AG04450 (cell line): ENCODE measurements around the gene TRAF6. TPM values are rescaled to one million over a fixed set of nuclear protein-coding genes. Genes with fewer than 3 reads are reported as not detected.

Experiments used
- CTCF ChIA-PET: fragments of 300-600, 350-600 bp; formaldehyde crosslinking; extraction: SDS; loops from one replicate; lab custom pipeline; 2022; ENCODE audit warnings: antibody characterized with exemption, inconsistent platforms; lab: Charles Lee
- POLR2A ChIA-PET: fragments of 350-600 bp; formaldehyde crosslinking; extraction: SDS; loops from one replicate; lab custom pipeline; 2021; ENCODE audit warnings: antibody characterized with exemption, inconsistent platforms; lab: Yijun Ruan, JAX
- DNase-seq: peaks from one replicate; pipeline ENCODE4 v3.0.0-alpha.2; 2011; ENCODE audit warnings: low read depth, low spot score
- H3K27ac ChIP-seq: one replicate; pipeline ENCODE4 v1.5.1; 2012; ENCODE audit warnings: low read depth, low read length, control low read depth
- H3K27me3 ChIP-seq: one replicate; pipeline ENCODE4 v1.6.0; 2012; ENCODE audit warnings: low read length; ENCODE audit not compliant: control insufficient read depth, insufficient read depth
- H3K4me3 ChIP-seq: 2 replicates; pipeline ENCODE4 v1.5.1; 2011; ENCODE audit warnings: mild to moderate bottlenecking, low read depth, low read length, control low read depth
- H3K9me3 ChIP-seq: 2 replicates; pipeline ENCODE4 v1.5.1; 2012; ENCODE audit warnings: low read length; ENCODE audit not compliant: control insufficient read depth, insufficient read depth
- CTCF ChIP-seq: IDR thresholded peaks from 2 replicates; pipeline ENCODE4 v1.5.1; 2011; ENCODE audit warnings: low read depth, low read length, control low read depth, inconsistent platforms
- polyA plus RNA-seq: library from polyadenylated mRNA; depleted of rRNA; stranded (reverse); fragments of >200 nt; gene quantifications from 2 replicates; pipeline ENCODE4 v1.2.3, GENCODE V29; 2011

Gene TRAF6
- polyA plus RNA-seq, 1 experiment, result 10.0 TPM

- no peak for DNase-seq
- Histone ChIP-seq H3K9me3 (no peaks in the 10 kb centered on the region), H3K27ac (no peak overlapping the region), H3K4me3 (no peak overlapping the region), H3K27me3 (peaks cover 5% of the 10 kb centered on the region)
- ChIA-PET POLR2A (no interaction called here), CTCF (interaction anchor here (1.1 to 1.5 kb wide), 2 partner anchors 32 to 48 kb away, joined by 3 to 6 read pairs; partner anchors contain the start of gene TRAF6)
- TF ChIP-seq CTCF, result 0 out of 2 replicates have a peak, but pooled peaks have one; percentile 26
Observed at GRCh38 chr11:36540998-36541397, 30.9 kb upstream of the TRAF6 start.

GRCh38 chr11:36534276-36534840 is 24.3 kb upstream of the TRAF6 start:
- H3K27me3 ChIP-seq, result peaks cover 5% of the 10 kb centered on the region
- H3K9me3 ChIP-seq, result no peaks in the 10 kb centered on the region
- no peak overlapping the region for H3K4me3 ChIP-seq
- no peak for DNase-seq
- ChIA-PET CTCF (interaction anchor here (0.9 kb wide), 1 partner anchor 29 kb away, joined by 3 read pairs; no protein-coding TSS in a partner anchor), POLR2A (no interaction called here)
- TF ChIP-seq CTCF, result no peak
- H3K27ac ChIP-seq, result no peak overlapping the region

DNA sequence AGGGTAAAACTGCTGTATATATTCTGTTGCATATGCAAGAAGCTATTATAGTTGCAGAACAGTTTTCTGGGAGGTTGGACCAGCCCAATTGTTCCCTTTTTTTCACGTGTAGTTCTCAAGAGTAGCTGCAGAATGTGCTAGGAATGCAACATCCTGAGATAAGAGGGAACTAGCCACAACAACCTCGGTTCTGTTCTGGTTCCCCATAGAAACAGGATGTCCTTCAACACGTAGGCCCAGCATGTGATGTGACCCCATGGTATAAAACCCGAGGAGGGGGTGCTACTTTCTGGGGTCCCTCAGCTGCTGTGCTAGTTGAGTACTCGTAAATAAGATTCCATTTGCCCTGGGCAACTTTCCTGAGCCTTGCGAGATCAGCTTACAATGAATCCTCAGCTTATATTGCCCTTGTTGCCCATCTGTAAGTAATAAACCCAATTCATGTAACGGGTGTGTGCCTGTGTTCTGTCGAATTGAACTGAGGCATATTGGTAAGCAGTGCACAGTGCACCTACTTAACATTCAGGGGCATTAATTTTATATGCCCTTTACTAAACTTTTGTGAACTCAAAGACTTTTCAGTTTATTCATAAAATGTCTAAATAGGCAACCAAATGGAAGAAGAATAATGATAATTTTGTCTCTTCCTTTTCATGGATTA is 23.0 kb upstream of the TRAF6 start:
- POLR2A ChIA-PET, result no interaction called here
- TF ChIP-seq CTCF, result no peak
- Histone ChIP-seq H3K4me3 (no peak overlapping the region), H3K9me3 (no peaks in the 10 kb centered on the region), H3K27ac (no peak overlapping the region), H3K27me3 (peaks cover 5% of the 10 kb centered on the region)
- CTCF ChIA-PET, result interaction anchor here (1.3 kb wide), 2 partner anchors 32 to 214 kb away, joined by 3 to 4 read pairs; no protein-coding TSS in a partner anchor
- DNase-seq, result no peak

- Histone ChIP-seq H3K9me3 (no peaks in the 10 kb centered on the region), H3K27ac (no peak overlapping the region), H3K27me3 (peaks cover 5% of the 10 kb centered on the region), H3K4me3 (no peak overlapping the region)
- no peak for TF ChIP-seq CTCF
- ChIA-PET POLR2A (no interaction called here), CTCF (interaction anchor here (1.3 kb wide), 1 partner anchor 21 kb away, joined by 5 read pairs; the partner anchor contains the start of gene TRAF6)
- DNase-seq, result no peak
Observed at GRCh38 chr11:36530840-36531239, 20.8 kb upstream of the TRAF6 start.

GRCh38 chr11:36513965-36514364 is 3.9 kb upstream of the TRAF6 start:
- peaks cover 2% of the 10 kb centered on the region for H3K27me3 ChIP-seq
- no peak overlapping the region for H3K4me3 ChIP-seq
- ChIA-PET CTCF (interaction anchor here (1.3 kb wide), 1 partner anchor 233 kb away, joined by 4 read pairs; no protein-coding TSS in a partner anchor), POLR2A (no interaction called here)
- peaks cover 8% of the 10 kb centered on the region for H3K9me3 ChIP-seq
- H3K27ac ChIP-seq, result no peak overlapping the region
- no peak for TF ChIP-seq CTCF
- no peak for DNase-seq
